Measurements from ENCODE around the gene LRRC8E.

LRRC8E gene

GRCh38 chr19:7869910-7870511 is 18.3 kb upstream of the LRRC8E start:
- TF ChIP-seq, protein P1, sequence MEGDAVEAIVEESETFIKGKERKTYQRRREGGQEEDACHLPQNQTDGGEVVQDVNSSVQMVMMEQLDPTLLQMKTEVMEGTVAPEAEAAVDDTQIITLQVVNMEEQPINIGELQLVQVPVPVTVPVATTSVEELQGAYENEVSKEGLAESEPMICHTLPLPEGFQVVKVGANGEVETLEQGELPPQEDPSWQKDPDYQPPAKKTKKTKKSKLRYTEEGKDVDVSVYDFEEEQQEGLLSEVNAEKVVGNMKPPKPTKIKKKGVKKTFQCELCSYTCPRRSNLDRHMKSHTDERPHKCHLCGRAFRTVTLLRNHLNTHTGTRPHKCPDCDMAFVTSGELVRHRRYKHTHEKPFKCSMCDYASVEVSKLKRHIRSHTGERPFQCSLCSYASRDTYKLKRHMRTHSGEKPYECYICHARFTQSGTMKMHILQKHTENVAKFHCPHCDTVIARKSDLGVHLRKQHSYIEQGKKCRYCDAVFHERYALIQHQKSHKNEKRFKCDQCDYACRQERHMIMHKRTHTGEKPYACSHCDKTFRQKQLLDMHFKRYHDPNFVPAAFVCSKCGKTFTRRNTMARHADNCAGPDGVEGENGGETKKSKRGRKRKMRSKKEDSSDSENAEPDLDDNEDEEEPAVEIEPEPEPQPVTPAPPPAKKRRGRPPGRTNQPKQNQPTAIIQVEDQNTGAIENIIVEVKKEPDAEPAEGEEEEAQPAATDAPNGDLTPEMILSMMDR (IDR thresholded peaks at IDR 0.05; ENCODE audit: borderline replicate concordance, insufficient read depth, low read depth, low read length): no peak
- H3K4me3 ChIP-seq (ENCODE audit: low read depth, low read length): no peak overlapping the region

- TF ChIP-seq, protein P1 (IDR thresholded peaks at IDR 0.05; ENCODE audit: borderline replicate concordance, insufficient read depth, low read depth, low read length): no peak
- H3K4me3 ChIP-seq (ENCODE audit: low read depth, low read length): no peak overlapping the region
Observed at GRCh38 chr19:7870571-7871436, 17.5 kb upstream of the LRRC8E start.

DNA sequence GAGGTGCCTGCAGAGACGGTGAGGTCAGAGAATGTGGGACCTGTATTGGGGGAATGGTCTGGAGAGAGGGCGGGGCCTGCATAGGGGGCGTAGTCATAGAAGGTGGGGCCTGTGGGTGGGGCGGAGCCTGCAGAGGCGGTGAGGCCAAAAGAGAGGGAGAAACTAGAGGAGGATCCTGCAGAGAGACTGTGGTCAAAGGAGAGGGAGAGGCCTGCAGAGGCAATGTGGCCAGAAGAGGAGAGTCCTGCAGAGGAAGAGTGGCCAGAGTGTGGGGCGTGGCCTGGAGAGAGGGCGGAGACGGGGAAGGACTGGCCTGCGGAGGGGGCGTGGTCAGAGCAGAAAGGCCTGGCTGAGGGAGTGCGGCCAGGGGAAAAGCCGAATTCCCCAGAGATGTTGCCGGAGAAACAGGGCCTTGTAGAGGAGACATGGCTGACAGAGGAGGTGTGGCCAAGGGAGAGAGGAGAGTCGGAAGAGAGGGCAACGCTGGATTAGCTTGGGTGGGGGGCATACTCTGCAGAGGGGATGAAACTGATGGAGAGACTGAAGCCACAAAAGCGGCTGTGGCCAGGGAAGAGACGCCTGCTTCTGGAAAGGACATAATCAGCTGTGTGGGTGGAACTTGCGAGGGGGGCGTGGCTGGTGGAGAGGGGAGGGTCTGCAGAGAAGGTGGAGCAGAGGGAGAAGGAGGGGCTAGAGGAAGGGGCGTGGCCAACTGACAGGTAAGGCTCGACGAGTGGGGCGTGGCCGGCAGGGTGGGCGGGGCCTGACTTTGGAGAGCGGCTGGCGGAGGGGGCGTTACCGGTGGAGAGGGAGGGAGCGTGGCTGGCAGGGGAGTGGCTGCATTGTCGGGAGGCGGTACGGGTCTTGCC is 16.6 kb upstream of the LRRC8E start:
- no peak overlapping the region for H3K4me3 ChIP-seq (ENCODE audit: low read depth, low read length)

GRCh38 chr19:7872306-7873204 is 15.8 kb upstream of the LRRC8E start:
- H3K4me3 ChIP-seq (ENCODE audit: low read depth, low read length): no peak overlapping the region
- TF ChIP-seq, protein P1 (IDR thresholded peaks at IDR 0.05; ENCODE audit: borderline replicate concordance, insufficient read depth, low read depth, low read length): no peak

More for the DNA sequence above, 16.6 kb upstream of the LRRC8E start:
- TF ChIP-seq, protein P1 (IDR thresholded peaks at IDR 0.05; ENCODE audit: borderline replicate concordance, insufficient read depth, low read depth, low read length): no peak

GRCh38 chr19:7873304-7874075 is 14.8 kb upstream of the LRRC8E start:
- TF ChIP-seq, protein P1 (IDR thresholded peaks at IDR 0.05; ENCODE audit: borderline replicate concordance, insufficient read depth, low read depth, low read length): no peak
- no peak overlapping the region for H3K4me3 ChIP-seq (ENCODE audit: low read depth, low read length)
